HG03025 (cell line): ENCODE data around the gene CCND2.
"Not testable (repeated sequence)": the region's sequence is repeated elsewhere in the genome, so short reads cannot be mapped to it uniquely, and the experiment has no call there.

ENCODE experiments used
- ATAC-seq: cut with Tn5 transposase; IDR thresholded peaks from one replicate; pipeline ENCODE4 v1.9.1; 2021; ENCODE audit warnings: mild to moderate bottlenecking, moderate library complexity; ENCODE audit not compliant: unreplicated experiment, low FRiP score

Gene CCND2

DNA sequence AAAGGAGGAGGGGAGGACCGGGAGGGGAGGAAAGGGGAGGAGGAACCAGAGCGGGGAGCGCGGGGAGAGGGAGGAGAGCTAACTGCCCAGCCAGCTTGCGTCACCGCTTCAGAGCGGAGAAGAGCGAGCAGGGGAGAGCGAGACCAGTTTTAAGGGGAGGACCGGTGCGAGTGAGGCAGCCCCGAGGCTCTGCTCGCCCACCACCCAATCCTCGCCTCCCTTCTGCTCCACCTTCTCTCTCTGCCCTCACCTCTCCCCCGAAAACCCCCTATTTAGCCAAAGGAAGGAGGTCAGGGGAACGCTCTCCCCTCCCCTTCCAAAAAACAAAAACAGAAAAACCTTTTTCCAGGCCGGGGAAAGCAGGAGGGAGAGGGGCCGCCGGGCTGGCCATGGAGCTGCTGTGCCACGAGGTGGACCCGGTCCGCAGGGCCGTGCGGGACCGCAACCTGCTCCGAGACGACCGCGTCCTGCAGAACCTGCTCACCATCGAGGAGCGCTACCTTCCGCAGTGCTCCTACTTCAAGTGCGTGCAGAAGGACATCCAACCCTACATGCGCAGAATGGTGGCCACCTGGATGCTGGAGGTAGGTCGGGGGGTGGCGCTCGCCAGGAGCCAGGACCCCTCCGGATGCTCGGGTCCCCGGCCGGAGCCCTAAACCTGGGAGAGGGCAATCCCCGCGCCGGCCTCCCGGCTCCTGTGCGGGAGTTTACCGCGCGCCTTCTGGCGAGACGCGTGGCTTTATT lies at the start of gene CCND2:
Gene CCND2 (plus strand): TSS at position 111 of the 744 bp plus-strand sequence. CDS start 279 bp downstream, at position 390.
- no peak for ATAC-seq

DNA sequence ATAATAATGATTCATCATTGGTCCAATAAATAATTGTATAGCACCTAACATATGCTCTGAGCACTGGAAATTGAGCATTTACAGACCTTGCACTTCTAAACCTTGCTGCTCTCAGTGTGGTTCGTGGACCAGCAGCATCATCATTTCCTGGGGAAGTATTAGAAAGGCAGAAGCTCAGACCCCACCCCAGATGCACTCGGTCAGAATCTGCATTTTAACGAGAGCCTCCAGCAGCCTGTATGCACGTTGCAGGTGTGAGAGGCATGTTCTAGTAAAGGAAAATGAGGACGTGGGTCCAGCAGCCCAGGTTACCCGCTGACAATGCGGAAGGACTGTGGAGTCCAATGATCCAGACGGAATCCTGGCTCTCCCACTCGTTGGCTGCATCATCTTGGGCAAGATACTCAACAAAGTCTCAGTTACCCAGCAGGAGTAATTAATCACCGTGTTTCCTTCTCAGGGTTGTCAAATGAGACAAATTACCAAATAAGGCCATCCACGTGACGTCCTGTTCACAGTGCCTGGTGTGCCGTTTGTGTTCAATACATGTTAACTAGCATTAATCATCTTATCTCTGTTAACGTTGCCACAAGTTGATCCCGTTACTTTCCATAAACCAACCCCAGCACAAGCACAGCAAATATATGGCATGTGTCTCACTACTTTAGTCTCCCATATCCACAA lies 49.2 kb upstream of the CCND2 start:
- no peak for ATAC-seq

DNA sequence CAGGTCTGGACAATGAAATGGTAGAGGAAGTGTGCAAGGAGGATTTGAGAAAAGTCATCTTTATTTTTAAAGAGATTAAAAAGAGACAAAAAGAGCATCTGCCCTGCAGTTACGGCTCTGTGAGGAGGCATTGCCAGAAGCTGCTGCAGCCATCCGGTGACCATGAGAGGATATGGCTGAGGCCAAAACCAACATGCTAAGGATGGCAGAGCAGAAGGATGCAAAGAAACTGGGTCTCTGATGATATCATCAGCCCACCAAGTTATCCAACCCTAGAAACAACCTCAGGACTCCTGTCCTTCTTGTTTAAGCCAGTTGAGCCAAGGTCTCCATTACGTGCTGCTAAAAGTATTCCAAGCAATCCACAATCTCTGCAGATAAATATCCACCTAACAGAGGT lies 48.0 kb upstream of the CCND2 start:
- no peak for ATAC-seq

DNA sequence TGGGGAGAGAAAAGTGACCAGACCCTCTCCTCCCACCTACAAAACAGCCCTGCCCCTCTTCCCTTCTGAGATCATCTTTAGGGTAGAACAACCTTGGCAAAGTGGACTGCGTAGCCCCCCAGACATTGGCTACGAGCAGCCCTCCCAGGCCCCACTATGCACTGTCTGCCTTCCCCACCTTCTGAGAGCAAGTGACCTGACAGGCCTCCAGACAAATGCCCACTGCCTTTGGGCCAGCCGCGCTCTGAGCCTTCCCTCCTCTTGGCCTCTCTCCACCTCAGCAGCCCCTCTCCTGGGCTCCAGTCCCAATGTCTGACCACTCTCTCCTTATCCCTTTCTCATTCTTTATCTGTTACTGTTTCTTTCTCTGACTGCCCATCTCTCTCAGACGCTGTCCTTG lies 46.5 kb upstream of the CCND2 start:
- no peak for ATAC-seq

DNA sequence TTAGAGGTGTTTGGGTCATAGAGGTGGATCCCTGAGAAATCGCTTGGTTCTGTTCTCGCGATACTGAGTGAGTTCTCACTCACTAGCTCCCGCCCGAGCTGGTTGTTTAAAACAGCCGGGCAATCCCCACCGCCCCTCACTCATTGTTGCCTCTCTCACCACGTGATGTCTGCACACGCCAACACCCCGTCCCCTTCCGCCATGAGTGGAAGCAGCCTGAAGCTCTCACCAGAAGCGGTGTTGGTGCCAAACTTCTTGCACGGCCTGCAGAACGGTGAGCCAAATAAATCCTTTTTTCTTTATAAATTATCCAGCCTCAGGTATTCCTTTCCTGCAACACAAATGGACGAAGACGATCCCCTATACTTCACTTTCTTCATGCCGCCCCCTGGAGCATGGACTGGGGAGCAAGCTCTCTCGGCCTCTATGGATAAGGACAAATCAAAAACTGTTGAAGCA lies 45.4 kb upstream of the CCND2 start:
- ATAC-seq = no peak

DNA sequence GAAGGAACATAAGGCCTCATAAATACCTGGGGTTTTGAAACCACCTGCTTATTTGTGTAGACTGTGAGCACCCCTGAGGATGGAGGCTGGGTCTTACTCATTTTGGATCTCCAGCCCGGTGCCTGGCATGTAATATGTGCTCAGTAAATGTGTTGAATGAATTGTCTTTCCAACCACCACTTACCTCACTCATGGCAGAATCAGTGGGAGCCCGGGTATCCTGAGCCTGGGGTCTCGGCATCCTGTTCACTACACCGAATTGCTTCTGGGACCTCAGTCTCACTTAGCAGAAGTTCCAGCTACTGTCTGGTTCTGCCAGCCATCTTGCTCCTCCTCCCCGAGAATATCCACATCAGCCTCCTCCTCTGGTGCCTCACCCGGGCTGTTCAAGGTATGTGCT lies 43.0 kb upstream of the CCND2 start:
- ATAC-seq = no peak

DNA sequence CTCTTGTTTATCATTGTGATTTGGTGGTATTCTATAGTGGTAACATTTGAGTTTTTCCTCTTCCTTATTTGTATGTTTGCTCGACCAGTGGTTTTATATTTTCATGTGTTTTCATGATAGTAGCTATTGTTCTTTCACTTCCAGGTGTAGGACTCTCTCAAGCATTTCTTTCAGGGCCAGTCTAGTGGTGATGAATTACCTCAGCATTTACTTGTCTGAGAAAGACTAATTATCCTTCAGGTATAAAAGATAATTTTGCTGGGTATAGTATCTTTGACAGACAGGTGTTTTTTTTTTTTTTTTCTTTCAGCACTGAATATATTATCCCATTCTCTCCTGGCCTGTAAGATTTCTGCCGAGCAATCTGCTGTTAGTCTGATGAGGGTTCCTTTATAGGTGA lies 35.0 kb upstream of the CCND2 start:
- ATAC-seq = no peak

DNA sequence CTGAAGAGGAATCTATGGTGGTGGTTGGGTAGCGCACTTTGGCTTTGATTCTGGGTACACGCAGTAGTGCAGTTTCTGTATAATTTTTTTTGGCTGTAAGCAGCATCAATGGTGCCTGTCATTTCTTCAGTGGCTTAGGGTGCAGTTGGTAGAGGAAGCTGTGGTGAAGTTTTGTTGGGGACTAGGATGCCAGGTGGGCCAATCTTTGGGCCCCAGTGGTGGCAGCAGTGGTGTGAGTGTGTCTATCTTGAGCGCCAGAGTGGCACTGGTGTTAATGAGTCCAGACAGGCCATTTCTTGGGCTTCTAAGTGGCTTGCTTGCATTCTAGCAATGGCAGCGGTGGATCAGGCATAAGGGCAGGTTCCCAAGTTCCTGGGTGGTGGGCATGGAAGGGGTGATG lies 33.8 kb upstream of the CCND2 start:
- ATAC-seq = no peak

DNA sequence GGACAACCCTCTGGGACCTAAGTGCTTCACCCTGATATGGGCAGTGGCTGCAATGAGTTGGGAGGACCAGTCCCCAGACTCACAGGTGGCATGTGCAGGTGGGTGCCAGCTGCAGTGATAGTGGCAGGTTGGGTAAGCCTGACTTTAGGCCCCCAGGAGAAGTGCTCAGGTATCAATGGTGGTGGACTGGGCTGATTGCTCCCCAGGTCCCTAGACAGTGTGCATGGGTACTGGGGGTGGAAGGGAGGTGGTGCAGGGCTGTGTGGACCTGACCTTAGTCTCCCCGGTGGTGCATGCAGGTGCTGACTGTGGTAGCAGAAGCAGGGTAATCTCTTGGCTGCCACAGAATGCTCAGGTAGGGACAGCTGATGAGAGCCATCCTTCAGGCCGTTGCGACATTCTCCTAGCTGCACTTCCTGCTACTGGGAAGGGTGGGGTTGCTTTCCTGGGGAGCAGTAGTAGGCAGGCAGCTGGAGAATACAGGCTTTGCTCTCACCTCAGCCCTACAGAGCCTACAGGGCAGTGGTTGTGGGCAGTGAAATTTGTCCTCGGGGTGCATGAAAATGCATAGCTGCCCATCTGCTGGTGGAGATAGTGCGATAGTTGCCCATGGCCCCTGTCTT lies 33.3 kb upstream of the CCND2 start:
- no peak for ATAC-seq

DNA sequence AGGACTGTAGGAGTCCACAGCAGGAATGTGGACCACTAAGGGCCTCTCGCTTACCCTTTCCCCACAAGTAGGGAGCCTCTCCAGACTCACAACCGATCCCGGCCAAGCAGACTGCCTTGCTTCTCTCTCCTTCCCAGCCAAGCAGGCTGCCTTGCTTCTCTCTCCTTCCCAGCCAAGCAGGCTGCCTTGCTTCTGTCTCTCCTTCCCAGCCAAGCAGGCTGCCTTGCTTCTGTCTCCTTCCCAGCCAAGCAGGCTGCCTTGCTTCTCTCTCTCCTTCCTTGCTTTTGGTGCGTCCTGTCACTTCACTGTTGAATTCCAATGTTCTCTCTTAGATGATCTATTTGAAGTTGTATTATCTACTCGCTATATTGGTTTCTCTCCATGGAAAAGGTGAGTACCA lies 32.6 kb upstream of the CCND2 start:
- ATAC-seq = no peak

DNA sequence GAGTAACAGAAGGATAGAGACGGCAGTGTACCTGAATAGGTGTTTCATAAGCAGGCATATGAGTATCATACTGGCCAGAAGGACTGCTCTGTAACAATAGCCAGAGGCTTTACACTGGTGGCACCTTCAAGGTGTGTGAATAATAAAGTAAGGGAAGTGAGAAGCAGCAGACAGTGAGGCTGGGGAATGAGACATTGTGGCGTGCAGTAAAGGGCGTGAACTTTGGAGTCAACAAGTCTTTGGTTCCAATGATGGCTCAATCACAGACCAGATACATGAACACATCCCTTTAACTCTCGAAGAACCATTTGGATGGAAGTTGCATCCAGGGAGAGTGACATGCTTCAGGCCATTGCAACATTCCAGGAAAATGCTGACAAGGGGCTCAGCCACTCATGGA lies 32.0 kb upstream of the CCND2 start:
- no peak for ATAC-seq

DNA sequence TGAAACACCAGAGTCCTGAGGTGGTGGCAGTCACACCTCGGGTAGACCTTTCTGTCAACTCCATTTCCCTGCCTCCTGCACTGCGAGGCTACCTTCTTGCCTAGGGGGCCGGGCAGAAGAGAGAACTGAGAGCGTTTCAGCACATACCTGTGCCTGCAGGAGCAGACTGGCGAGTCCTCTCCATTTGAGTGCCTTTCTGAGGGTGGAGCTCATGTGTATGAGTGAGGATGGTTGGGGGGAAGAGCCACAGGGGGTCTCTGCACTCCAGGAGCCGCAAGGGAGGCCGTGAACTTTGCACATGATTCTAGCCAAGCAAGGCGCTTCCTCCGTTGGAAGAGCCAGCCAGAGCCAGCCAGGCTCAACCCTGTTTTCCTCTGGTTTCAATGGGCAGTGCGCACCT lies 31.0 kb upstream of the CCND2 start:
- ATAC-seq = no peak

DNA sequence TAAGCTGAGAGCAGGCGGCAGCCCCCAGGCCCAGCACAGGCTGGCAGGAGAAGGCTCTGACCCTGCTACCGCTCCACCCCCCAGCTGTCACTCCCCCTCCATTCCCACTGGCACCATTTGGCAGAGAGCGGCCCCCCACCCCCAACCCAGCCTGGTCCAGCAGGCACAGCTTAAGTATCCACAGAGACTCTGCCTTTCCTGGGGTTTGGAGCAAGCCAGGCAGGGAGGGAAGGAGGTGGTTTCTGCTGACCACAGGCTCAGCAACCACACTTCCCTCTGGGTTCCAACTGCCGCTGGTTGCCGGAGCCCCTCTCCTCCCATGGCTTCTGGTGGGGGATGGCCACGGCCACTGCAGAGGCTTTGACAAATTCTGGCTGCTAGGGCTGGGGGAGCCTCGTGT lies 30.5 kb upstream of the CCND2 start:
- no peak for ATAC-seq

DNA sequence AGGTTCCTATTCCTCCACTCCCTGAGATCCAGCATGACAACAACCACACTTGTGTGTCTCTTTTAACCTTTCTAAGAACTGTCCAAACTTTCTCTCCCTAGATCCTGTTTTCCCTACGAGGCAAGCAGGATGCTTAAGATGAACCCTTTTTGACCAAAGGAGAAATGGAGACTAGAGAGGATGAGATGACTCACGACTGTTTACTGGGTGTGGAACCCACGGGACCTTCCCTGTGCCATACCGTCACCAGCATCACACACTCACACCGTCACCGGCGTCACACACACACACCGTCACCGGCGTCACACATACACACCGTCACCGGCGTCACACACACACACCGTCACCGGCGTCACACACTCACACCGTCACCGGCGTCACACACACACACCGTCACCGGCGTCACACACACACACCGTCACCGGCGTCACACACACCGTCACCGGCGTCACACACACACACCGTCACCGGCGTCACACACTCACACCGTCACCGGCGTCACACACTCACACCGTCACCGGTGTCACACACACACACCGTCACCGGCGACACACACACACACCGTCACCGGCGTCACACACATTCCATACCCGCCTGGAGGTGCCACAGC lies 30.0 kb upstream of the CCND2 start:
- ATAC-seq = not testable (repeated sequence)

DNA sequence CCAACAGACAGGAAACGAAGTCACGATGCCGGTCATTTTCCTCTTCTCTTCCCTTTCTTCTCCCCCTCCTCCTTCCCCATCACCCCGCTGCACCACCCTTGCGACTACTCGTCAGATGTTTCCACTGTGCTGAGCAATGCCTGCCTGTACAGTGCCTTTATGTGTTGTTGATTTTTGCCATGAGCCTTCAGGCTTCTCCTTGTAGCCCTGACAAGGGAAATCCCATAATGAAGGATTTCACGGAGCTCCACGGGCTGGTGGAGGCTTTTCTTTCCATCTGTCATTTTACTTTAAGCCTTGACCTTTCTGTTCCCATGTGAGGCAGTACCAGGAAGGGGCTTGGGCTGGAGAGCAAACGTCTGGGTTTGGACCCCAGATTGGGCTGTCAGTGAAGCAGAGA lies 28.7 kb upstream of the CCND2 start:
- no peak for ATAC-seq

DNA sequence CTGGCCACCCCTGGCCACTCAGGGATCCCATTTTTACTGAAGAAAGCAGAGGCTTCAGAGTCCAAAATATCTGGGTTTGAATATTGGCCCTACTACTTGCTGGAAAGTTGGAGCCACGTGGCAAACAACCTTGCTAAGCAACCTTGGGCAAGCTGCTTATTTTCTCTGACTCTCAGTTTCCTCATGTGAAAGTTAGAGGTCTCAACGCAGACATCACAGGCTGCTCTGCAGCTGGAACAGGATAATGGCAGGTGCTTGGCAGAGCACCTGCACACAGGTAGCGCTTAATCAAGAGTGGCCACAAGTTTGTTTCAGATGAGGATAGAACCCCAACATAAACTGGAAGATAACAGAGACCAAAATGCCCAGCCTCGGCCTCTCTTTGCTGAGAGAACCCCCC lies 28.1 kb upstream of the CCND2 start:
- no peak for ATAC-seq

DNA sequence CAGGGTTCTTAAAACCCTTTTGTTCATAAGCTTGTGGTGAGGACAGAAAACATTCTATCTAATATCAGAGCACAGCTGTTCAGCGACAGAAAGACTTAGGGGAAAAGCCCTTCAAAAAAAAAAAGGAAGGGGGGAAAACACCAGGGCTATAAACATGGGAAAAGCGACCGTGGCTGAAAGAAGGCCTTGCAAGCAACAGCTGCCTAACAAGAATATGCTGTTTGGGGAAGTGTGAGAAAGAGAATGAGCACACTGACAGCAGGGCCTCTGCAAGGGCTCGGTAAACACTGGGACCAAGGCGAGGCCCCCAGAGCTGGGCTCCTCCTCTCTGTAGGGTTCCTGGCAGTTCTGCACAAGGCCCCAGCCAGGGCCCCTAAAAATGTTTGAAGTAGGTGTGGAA lies 27.4 kb upstream of the CCND2 start:
- ATAC-seq = no peak

DNA sequence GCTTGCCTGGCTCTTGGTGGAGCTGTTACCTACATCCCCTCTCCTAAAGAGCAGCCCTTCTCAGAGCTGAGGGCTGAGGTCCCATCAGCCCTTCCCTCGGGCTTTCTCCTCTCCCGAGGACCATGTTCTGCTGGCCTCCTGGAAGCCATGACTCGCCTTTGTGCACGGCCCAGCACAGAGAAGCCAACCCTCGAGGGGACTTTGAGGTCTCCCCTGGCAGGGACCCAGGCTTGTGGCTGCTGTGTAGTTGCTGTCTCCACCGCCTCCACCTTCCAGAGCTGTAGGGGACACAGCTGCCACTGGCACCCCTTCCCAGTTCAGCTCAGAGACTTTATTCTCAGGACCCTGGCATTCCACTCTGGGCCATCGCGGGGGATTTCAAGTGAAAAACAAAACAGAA lies 22.9 kb upstream of the CCND2 start:
- ATAC-seq = no peak

DNA sequence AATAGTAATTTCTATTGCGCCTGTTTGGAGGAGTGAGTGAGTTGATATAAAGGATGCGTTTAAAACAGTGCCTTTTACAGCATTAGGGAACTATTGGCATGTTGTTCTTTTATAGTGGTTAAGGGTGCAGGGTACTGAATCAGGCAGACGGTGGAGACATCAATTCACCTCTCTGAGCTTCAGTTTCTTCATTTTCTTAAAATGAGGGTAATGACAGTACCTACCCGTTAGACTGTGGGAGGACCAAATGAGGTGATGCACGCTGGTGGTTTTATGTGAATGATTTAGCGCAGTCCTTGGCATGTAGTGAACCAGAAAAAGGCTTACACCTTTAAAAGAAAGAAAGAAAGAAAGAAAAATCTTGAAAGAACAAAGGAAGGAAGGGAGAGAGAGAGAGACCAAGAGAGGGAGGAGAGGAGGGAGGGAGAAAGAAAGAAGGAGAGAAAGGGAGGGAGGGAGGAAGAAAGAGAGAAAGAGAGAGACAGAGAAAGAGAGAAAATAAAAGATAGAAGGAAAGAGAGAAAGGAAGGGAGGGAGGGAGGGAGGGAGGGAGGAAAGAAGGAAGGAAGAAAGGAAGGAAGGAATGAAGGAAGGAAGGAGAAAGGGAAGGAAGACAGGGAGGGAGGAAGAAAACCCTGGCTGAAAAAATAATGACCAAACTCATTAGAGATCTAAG lies 22.2 kb upstream of the CCND2 start:
- no peak for ATAC-seq

DNA sequence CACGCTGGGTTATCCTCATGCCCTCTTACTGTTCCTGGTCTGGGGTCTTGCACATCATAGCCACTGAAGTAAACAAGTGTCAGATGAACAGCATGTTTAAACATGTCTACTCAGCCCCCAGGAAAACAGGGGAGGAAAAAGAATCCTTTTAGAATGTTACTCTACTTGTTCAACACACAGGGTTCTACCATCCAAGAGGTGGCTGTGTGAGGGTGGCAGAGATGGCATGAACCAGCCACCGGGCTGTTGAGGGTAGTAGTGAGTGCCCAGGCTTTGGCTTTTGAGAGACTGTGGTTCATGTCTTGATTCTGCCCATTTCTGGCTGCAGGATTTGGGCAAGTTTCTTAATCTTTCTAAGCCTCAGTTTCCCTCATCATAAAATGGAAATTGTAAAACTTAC lies 21.6 kb upstream of the CCND2 start:
- ATAC-seq = no peak

DNA sequence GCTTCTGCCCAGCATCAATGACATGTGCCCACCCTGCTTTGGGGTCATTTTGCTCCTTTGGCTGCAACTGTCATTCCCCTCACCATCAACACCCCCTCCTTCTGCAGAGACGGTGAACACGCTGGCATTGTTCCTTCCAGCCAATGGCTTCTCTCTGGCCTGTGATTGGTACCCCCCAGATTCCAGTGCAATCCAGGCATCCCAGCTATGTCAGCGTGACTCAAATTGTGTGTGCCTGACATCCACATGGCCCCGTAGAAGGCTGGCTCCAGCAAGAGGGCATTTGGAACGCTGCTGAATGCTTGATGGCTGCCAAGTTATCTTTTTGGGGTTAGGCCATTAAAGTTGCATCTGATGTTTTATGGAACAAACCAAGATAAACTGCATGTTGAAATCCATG lies 21.0 kb upstream of the CCND2 start:
- no peak for ATAC-seq
